ENCODE measurements around the gene AS3MT. TPM values are rescaled to one million over a fixed set of nuclear protein-coding genes. Genes with fewer than 3 reads are reported as not detected.

Gene AS3MT
- total RNA-seq, 2 donors from 2014 or later = 5.6 to 6.2 TPM

- Histone ChIP-seq H3K27ac (no peak overlapping the region), H3K36me3 (peaks cover 14% of the 10 kb centered on the region), H3K27me3 (replicated peaks; ENCODE audit: insufficient read depth) (no peaks in the 10 kb centered on the region), H3K4me3 (no peak overlapping the region), H3K9me3 (no peaks in the 10 kb centered on the region), H3K4me1 (ENCODE audit: control insufficient read depth in 1 of 2, low read depth in 2 of 2) (peaks cover 4 to 14% of the 10 kb centered on the region in 2 donors)
- TF ChIP-seq CTCF (IDR thresholded peaks at IDR 0.05) = no peak
- no peak for ATAC-seq (ENCODE audit: insufficient number of reproducible peaks, low FRiP score, low read depth)
- no peak for DNase-seq (ENCODE audit: low spot score)
These were observed 9.4 kb upstream of the AS3MT start for GRCh38 chr10:102859911-102860310.

- no peak overlapping the region for H3K27ac ChIP-seq
- peaks cover 0 to under 1% of the 10 kb centered on the region in 2 donors for H3K4me1 ChIP-seq (ENCODE audit: control insufficient read depth in 1 of 2, low read depth in 2 of 2)
- no peak for ATAC-seq (ENCODE audit: insufficient number of reproducible peaks, low FRiP score, low read depth)
- H3K9me3 ChIP-seq = no peaks in the 10 kb centered on the region
- no peak for DNase-seq (ENCODE audit: low spot score)
- H3K4me3 ChIP-seq = no peak overlapping the region
- H3K36me3 ChIP-seq = peaks cover 14% of the 10 kb centered on the region
- H3K27me3 ChIP-seq (replicated peaks; ENCODE audit: insufficient read depth) = no peaks in the 10 kb centered on the region
- TF ChIP-seq CTCF (IDR thresholded peaks at IDR 0.05) = no peak
These were observed 5.6 kb upstream of the AS3MT start for GRCh38 chr10:102863660-102864059.

- DNase-seq (ENCODE audit: low spot score) = no peak
- Histone ChIP-seq H3K4me3 (no peak overlapping the region), H3K36me3 (peaks cover 14% of the 10 kb centered on the region), H3K4me1 (ENCODE audit: control insufficient read depth in 1 of 2, low read depth in 2 of 2) (peaks cover 5 to 9% of the 10 kb centered on the region in 2 donors), H3K9me3 (no peaks in the 10 kb centered on the region), H3K27ac (no peak overlapping the region), H3K27me3 (replicated peaks; ENCODE audit: insufficient read depth) (no peaks in the 10 kb centered on the region)
- no peak for TF ChIP-seq CTCF (IDR thresholded peaks at IDR 0.05)
- no peak for ATAC-seq (ENCODE audit: insufficient number of reproducible peaks, low FRiP score, low read depth)
These were observed 3.6 kb upstream of the AS3MT start for GRCh38 chr10:102865620-102866019.

GRCh38 chr10:102868911-102869257 lies 386 bp upstream of the AS3MT start:
- ATAC-seq (ENCODE audit: insufficient number of reproducible peaks, low FRiP score, low read depth) (no peak), DNase-seq (ENCODE audit: low spot score) (no peak)
- H3K4me1 ChIP-seq (ENCODE audit: control insufficient read depth in 1 of 2, low read depth in 2 of 2) = peaks cover 5 to 11% of the 10 kb centered on the region in 2 donors
- H3K36me3 ChIP-seq = no peaks in the 10 kb centered on the region
- H3K9me3 ChIP-seq = no peaks in the 10 kb centered on the region
- TF ChIP-seq CTCF (IDR thresholded peaks at IDR 0.05) = no peak
- H3K27ac ChIP-seq = peak overlapping the region in 1 of 2 donors; percentile 15
- H3K4me3 ChIP-seq = peak overlapping the region; percentile 72
- H3K27me3 ChIP-seq (replicated peaks; ENCODE audit: insufficient read depth) = no peaks in the 10 kb centered on the region

GRCh38 chr10:102870221-102870620 lies 951 bp downstream of the AS3MT start:
- Histone ChIP-seq H3K27ac (no peak overlapping the region), H3K4me3 (peak overlapping the region; percentile 72), H3K27me3 (replicated peaks; ENCODE audit: insufficient read depth) (no peaks in the 10 kb centered on the region), H3K9me3 (no peaks in the 10 kb centered on the region), H3K4me1 (ENCODE audit: control insufficient read depth in 1 of 2, low read depth in 2 of 2) (peaks cover 5 to 11% of the 10 kb centered on the region in 2 donors), H3K36me3 (no peaks in the 10 kb centered on the region)
- no peak for ATAC-seq (ENCODE audit: insufficient number of reproducible peaks, low FRiP score, low read depth)
- no peak for DNase-seq (ENCODE audit: low spot score)
- TF ChIP-seq CTCF (IDR thresholded peaks at IDR 0.05) = no peak

Measured in thoracic aorta (tissue), 2 donors.